ENCODE results near the gene DNAH10.

DNA sequence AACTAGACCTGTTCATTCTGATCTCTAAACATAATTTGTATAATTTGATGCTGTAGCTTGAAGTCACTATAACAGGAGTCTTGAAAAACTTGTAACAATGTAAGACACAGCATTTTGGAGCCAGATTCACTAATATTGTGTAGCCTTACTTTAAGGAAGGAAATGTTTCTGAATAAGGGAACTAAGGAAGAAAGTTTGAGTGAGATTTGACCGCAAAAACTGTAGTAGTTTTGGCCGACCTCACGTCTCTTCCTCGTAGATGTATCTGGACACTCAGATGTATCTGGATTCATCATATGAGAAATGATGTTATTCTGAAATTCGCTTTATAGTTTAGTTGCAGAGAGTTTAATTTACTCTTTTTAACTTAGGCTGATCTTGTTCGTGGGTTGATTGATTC lies 13.9 kb upstream of the DNAH10 start:
- TF ChIP-seq CTCF (IDR thresholded peaks at IDR 0.05) = no peak
- TF ChIP-seq POLR2A (IDR thresholded peaks at IDR 0.05) = no peak
